NCI-H526 (cell line): ENCODE data around the gene ANKRD11.
A peak's percentile ranks its signal among the peaks of the same experiment; 100 is the strongest.

Experiments
- DNase-seq, 2 experiments: peaks; one replicate each; lab custom pipeline; 2025; lab: John Stamatoyannopoulos, UW

Gene ANKRD11

DNA sequence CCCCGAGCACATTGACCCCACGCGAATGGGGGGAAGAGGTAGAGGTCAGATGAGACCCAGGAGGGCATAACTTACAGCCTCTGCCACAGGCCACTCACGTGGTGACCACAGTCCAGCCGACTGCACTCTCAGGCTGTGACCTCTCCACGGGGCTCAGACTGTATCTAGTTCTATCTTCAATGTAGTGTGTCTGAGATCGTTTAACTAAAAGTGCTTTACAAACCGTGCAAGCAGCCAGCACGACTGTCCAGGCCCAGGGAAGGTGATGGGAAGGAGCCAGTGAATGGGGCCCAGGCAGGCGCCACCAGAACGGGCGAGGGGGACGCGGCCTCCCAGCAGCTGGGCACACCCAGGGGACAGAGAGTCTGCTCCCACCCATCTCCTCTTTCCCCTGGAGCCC lies 108.6 kb downstream of the ANKRD11 start:
- no peak for DNase-seq

DNA sequence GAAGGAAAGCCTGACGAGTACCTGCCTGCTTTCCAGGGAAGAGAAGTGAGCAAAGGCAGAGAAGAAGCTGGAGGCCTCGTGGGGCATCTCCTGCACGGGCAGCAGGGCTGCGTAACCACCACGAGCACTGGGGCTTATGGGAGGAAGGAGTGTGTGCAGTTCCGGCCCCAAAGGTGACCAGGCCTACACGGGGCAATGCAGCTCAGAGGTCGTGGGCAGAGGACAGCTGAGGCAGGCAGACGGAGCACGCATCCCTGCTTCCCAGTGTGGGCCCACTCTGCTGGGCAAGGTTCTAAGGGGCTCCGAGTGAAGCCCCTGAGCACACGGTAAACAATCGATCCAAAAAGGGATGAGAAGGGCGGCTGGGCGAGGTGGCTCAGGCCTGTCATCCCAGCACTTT lies 109.7 kb downstream of the ANKRD11 start:
- no peak for DNase-seq

DNA sequence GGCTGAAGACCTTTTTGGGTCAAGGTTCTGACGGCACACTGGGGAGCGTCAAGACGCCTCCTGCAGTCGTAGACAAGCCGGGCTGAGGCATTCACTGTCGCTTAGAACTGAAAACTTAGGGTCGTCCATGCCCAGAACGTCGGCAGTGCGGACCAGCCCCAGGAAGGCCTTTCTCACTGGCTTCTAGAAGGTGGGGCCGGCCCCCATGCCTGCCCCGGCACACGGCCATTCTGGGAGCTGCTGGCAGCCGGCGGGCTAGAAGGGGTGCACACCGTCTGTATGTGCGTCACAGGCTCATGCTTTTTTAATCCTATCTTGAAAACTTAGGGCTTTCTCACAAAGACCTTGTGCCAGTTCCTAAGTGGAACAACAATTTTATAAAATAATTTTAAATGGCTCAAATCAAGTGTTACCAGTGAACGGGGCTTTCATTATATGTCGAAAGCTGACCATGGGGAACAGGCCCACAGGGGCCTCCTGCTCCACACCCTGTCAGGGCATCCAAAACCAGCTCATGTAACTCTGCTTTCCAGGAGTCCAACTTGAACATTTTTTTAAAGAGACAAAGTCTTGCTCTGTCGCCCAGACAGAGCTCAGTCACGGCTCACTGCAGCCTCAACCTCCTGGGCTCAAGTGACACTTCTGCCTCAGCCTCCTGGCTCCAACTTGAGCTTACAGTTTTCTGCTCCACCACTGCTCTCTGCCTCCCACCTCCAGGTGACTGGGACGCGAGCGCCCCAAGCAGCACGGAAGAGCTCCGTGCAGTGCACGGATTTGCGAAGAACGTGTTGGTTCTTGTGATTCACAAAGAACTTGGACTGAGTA lies 111.2 kb downstream of the ANKRD11 start:
- peak; percentile 3 to 14 for DNase-seq

DNA sequence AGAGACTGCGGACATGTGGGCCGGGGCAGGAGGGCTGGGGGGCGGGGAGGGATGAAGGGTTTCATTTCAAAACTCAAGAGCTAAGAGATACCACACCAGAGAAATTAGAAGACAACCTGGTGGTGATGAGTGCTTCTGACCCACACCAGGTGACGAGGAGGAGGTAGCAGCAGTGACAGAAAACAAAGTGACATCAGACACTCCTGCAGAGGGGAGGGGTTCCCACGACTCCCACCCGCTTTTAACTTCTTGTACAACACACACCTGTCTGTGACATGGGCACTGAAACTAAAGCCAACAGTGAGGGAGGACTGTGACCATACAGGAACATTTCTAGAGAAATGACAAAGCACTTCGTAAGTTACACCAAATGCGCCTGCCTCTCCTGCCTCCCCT lies 112.9 kb downstream of the ANKRD11 start:
- no peak for DNase-seq

DNA sequence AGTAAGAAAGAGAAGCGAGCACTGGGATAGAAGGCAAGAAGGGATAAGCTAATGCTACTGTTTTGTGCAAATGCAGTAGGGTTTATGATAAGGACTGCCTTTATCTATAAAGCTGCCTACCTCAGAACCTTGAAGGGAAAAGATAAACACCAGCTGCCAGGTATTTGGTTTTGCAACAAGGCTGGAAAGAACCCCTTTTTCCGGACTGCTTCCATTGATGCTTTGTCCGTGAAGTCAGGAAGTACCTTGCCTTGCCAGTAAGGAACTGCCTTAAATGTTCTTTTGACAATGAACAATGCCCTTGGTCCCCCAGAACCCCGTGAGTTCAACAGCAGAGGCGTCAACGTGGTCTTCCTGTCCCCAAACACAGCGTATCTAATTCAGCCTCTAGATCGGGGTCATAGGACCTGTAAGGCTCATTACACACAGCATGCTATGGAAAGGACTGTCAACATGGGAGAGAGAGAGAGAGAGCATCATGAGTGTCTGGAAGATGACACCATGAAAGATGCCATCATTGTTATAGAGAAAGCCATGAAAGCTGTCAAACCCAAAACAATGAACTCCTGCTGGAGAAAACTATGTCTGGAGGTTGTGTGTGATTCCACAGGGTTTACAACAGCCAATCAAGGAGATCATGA lies 113.4 kb downstream of the ANKRD11 start:
- DNase-seq = no peak

DNA sequence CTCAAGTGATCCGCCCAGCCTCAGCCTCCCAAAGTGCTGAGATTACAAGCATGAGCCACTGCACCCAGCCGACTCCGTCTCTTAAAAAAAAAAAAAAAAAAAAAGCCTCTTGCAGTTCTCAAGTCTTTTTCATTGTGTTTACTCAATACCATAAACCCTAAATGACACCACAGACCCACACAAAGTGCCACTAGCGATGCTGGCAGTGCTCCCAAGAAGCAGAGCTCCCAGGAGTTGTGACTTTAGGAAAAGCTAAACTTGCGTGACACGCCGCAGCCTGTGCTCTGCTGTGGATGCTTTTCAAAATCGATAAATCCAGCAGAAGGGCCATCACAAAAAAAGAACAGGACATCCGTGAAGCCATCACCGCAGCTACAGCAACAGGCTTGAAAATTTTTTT lies 114.7 kb downstream of the ANKRD11 start:
- DNase-seq = no peak

DNA sequence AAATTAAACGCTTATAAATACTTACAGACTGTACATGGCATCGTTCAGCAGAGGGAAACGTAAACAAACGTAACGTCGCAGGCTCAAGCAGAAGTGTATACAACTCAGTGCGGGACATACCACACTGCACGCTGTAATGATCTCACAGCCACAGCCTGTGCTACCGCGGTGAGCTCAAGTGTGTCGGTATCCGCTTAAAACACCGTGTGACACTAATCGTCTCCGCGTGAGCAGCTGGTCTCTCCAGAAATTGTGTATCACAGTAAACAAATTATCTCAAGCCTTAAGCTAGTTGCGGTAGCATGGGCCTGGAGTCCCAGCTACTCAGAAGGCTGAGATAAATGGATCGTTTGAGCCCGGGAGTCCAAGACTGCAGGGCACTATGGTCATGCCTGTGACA lies 115.3 kb downstream of the ANKRD11 start:
- DNase-seq = peak; percentile 9 to 58

DNA sequence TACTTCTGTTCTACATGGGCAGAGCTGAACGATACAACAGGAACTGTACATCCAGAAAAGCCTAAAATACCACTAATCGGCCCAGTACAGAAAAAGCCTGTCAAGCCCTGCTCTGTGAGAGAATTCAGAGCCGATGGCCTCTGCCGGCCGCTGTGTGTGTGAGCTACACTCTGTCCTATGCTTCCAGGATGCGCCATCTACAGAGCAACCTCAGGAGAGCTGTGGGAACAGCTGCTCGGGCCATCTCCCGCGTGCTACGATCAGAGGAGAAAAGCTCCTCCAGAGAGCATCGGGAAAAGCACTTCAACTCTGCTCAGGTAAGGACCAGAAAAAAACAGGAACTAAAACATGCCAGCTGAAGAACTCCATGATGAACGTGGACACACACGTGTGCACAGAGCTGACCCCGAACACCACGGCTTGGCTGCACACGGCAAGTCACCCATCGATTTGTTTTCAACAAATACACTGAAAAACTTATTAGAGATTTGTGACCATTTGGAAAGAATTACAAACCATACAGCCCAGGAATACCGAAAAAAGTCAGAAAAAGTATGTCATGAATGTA lies 115.9 kb downstream of the ANKRD11 start:
- peak; percentile 28 to 60 for DNase-seq

DNA sequence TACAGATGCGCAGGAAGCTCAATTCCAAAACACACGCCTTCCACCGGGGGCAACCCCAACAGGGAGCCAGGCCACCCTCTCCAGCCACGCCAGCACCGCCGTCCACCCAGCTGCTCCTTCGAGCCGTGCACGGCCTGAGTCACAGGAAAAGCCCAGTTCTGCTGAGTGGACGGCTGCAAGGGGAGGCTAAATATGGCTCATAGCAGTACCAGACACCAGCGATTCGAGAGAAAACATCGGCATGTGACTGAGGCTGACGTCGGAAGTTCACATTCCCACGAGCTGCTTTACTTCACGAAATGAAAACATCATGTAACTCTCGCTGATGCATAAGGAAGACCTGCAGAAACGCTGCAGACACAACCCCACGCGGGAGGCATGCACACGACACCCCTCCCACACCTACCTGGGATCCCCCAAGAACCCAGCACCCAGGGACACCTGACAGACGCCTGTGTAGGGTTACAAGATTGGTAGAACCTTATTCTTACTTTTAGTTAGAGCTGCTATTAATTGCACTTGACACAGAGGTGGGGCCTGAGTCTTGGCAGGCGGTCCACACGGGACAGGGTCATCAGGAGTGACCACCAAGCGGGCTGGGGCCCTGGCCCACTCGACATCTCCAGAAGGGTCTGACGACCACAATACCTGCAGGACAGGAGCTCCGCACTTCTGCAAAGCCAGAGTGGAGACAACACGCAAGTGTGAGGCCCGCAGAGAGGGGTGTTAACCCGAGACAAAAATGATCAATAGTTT lies 116.8 kb downstream of the ANKRD11 start:
- DNase-seq = no peak

DNA sequence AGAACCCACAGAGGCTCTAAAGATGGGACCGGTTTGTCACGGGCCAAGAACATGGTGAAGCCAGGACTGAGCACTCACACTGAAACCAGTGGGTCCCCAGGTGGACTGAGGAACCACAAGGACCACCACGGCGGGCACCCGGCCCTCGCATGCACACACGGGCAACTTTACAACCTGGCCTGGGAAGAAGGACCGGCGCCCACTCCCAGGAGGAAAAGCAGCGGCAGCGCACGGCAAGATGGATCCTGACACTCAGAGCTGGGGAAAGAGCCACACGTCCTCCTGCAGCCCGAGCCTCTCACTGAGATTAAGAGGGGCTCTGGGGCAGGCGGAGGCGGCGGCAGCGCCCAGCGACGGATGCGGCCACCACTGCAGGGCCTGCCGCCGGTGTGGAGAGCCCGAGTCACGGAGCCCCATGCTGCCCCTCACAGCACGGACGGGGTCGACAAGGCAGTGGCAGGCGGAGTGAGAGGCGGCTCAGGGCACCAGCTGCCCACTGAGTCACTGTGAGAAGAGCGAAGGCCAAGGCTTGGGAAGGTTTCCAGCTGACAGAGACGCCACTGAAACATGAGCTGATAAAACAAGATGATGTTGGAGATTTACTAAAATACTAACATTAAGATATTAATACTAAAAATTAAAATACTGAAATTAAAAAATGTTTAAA lies 118.3 kb downstream of the ANKRD11 start:
- DNase-seq = no peak

DNA sequence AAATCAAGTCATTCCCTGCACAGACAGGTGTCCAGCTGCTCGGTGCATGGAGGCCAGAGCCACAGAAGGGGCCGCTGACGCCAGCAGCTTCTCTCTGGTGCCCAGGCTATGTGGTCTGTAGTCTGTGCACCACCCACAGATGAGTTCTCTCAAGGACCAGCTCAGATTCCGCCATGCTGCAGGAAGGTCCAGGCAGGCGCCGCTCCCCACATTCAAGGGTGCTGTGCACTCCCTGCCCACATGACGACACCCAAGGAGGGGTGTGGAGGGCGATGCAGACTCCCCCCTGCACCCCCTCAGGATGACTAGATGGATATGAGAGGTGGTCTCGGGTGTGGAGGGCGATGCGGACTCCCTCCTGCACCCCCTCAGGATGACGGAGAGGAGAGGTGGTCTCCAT lies 119.0 kb downstream of the ANKRD11 start:
- DNase-seq = no peak

DNA sequence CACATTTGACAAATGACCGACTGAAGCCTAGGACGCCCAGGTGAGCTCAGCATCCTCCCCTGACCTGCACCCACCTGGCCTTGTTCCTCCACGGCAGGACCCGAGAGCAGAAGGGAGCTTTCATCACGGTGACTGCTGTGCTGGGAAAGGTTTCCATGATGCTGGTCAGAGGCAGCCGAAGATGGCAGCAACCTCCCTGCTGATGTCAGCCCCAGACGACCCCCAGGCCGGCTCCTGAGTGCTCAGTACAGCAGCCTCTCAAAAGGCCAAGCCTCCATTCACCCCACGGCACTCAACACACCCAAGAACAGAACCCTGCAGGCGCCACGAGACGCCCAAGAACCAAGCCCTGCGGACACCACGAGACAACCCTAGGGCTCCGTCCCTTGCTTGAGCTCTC lies 119.8 kb downstream of the ANKRD11 start:
- DNase-seq = no peak

DNA sequence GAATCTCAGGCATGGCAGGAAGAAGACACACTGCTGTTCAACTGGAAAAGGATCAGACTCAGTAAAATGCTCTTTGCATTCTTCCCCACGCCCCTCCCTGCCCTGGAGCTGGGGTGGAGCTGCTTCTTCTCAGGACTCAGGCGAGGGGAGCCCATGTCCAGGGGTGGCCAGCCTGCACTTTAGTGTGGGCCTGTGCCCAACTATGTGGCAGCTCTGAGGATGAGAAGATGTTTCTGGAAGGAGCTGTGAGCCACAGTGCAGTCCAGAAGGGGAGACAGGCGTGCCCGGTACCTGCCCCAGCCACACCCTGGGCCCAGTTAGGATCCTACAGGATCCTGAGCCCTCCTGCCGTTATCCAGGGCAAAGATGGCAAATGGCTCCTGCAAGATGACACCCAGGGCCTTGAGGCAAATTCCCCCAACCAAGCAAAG lies 120.3 kb downstream of the ANKRD11 start:
- no peak for DNase-seq

DNA sequence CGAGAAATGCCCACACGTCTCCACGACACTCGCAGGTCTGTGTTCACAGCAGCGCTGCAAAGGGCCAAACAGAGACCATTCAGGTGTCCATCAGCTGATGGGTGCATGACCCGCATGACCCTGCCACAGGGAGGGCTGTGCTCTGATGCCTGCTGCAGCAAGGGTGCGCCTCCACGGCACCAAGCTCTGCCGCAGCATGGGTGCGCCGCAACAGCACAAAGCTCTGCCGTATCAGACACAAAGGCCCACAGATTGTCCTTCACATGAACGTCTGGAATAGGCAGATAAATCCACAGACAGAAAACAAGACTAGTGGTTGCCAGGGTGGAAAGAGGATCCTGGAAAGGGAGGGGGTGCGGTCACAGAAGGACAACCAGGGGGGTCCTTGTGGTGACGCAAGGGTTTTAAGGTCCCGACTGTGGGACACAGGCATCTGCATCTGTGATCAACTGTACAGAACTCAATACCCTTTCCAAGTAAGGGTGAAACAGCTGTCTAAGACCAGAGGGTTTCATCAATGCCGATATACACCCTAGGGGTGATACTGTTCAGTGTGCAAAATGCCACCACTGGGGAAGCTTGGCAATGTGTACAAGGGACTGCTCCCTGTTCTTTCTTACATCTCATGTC lies 121.0 kb downstream of the ANKRD11 start:
- DNase-seq = no peak

DNA sequence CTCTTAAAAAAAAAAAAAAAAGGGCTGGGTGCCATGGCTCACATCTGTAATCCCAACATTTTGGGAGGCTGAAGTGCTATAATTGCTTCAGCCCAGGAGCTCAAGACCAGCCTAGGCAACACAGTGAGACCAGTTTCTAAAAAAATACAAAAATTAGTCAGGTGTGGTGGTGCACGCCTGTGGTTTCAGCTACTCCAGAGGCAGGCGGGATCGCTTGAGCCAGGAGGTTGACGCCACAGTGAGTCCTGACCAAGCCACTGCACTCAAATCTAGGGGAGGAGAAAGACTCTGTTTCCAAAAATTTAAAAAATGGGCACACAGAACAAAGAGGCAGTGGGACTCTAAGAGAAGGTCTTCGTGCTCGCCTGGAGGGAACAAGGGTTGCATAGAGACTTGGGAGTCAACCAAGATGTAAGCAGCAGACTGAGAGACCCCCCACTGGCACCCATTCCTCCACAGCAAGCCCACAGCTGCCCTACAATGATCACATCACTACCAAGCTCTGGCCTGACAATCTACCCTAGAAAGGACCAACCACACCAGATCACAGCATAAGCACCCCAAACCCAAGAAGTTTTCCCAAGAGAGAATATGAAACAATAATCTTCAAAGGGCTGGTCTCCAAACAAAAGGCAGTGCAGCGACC lies 121.6 kb downstream of the ANKRD11 start:
- no peak for DNase-seq

DNA sequence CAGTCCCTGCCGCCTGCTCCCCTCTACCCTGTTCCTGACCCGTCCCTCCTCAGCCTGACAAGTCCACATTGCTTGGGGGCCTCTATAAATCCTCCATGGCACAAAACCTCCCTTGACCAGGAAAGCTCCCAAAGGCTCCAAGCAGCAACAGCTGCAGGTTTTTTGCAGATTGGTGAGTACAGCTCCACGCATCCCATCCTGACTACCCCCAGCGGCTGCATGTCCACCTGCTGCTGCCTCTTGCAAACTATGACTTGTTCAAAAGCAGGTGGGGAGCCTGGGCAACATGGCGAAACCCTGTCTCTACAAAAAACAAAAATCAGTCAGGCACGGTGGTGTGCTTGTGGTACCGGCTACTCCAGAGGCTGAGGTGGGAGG lies 122.8 kb downstream of the ANKRD11 start:
- DNase-seq = no peak

DNA sequence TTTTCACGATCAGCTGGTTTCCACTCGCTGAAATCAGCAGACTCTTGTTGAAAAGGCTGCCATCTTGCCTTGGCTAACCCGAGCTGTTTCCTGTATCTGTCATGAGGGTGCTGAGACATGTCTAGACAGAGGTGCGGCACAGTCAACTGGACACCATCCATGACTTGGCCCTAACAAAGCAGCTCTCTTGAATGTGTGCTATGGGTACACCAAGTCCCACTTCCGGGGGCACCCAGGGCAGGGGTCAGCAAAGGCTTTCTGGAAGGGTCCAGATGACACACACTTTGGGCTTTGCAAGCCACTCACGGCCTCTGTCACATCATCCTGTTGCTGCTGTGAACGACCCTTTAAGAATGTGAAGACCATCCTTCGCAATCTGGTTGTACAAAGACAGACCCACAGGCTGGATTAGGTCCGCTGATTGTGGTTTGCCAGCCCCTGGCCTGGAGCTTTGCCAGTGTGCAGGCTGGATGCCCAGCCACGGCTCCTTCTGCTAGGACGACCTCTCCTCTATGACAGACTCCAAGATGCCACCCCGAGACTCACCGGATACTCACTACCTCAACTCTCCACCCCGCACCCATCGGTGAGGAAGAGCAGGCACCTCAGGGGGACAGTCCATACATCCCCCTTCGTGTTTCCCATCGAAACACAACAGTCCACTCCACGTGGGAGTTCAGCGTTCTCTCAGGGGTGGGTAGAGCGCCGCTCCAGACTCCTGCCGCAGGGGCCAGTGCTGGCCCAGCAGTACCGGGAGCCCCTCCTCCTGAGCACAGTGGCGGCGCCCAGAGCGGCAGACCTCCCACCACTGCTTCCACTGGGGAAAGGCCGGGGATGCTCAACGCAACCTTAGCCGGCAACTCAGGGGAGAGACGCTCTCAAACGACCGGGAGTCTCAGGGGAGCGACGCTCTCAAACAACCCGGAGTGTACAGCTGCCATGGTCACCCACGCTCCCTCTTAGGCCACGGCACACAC lies 123.5 kb downstream of the ANKRD11 start:
- DNase-seq = no peak

DNA sequence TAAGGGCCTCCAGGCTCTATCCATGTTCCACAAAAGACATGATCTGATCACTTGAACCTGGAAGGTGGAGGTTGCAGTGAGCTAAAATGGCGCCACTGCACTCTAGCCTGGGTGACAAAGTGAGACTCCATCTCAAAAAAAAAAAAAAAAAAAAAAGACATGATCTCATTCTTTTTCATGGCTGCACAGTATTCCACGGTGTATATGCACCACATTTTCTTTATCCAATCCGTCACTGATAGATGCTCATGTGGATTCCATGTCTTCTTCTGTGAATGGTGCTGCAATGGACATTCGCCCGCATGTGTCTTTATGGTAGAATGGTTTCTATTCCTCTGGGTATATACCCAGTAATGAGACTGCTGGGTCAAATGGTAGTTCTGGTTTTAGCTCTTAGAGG lies 124.4 kb downstream of the ANKRD11 start:
- DNase-seq = no peak

DNA sequence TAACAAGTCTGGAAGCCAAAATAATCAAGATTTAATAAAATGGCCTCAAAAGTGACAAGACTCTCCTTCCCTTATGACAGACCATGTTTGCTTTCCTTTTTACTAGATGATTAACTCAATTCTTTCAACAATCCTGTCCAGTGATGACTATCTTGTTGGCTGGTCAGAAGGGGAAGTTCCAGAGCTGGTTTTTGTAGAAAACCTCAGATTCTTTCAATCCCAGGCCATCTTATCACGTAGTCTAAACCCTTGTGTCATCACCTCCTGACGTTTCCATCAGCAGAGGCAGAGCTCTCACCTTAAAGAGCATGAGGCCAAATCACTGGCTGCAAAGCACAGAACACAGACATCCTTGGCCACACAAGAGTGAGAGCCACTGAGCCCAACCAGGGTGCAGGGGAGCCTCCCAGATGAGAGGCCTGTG lies 125.3 kb downstream of the ANKRD11 start:
- DNase-seq = no peak

DNA sequence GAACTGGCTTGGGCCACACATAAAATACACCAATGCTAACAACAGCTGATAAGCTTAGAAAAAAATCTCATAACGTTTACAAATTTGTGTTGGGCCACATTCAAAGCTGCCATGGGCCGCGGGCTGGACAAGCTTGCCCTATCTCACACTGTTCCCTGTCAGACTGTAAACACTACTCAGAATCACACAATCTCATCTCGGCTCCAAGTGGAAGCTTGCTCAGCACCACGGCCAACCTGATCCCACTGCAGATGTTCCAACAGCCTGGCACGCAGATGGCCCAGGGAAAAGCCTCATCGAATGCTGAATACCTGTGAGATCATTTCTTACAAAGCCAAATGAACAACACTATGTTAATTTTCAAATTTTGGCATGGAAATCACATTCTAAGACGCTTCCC lies 125.8 kb downstream of the ANKRD11 start:
- DNase-seq = no peak
